ENCODE results near the gene BCL2L12.

The BCL2L12 gene

GRCh38 chr19:49684251-49684982, 18.7 kb downstream of the BCL2L12 start:
- in situ Hi-C loops (cut with MboI; ENCODE audit: low sequenced_read_pairs), result no loop called here

- in situ Hi-C loops (cut with MboI; ENCODE audit: low sequenced_read_pairs), result no loop called here
Observed at GRCh38 chr19:49684983-49685553, 19.3 kb downstream of the BCL2L12 start.

- in situ Hi-C loops (cut with MboI; ENCODE audit: low sequenced_read_pairs), result no loop called here
Observed at GRCh38 chr19:49685845-49686332, 20.2 kb downstream of the BCL2L12 start.

- in situ Hi-C loops (cut with MboI; ENCODE audit: low sequenced_read_pairs), result no loop called here
Observed at GRCh38 chr19:49686503-49687088, 20.9 kb downstream of the BCL2L12 start.

GRCh38 chr19:49687150-49687549, 21.4 kb downstream of the BCL2L12 start:
- in situ Hi-C loops (cut with MboI; ENCODE audit: low sequenced_read_pairs), result no loop called here

GRCh38 chr19:49687566-49688316, 22.0 kb downstream of the BCL2L12 start:
- in situ Hi-C loops (cut with MboI; ENCODE audit: low sequenced_read_pairs), result no loop called here

GRCh38 chr19:49688531-49689132, 22.9 kb downstream of the BCL2L12 start:
- in situ Hi-C loops (cut with MboI; ENCODE audit: low sequenced_read_pairs), result no loop called here

GRCh38 chr19:49689133-49690078, 23.7 kb downstream of the BCL2L12 start, which contains the start of gene ADM5:
TSS of gene ADM5 (plus strand) at chr19:49689594. CDS start at chr19:49689838, 244 bp downstream.
- in situ Hi-C loops (cut with MboI; ENCODE audit: low sequenced_read_pairs), result no loop called here

GRCh38 chr19:49690079-49690655, 24.4 kb downstream of the BCL2L12 start:
- in situ Hi-C loops (cut with MboI; ENCODE audit: low sequenced_read_pairs), result no loop called here

- in situ Hi-C loops (cut with MboI; ENCODE audit: low sequenced_read_pairs), result no loop called here
Observed at GRCh38 chr19:49690656-49691242, 25.0 kb downstream of the BCL2L12 start, which contains the start of gene CPT1C. TSS of gene CPT1C (plus strand) at chr19:49691116. CDS start at chr19:49692253, 1,137 bp downstream.

GRCh38 chr19:49691243-49692146, 25.8 kb downstream of the BCL2L12 start:
- in situ Hi-C loops (cut with MboI; ENCODE audit: low sequenced_read_pairs), result no loop called here

- in situ Hi-C loops (cut with MboI; ENCODE audit: low sequenced_read_pairs), result no loop called here
Observed at GRCh38 chr19:49692147-49692506, 26.4 kb downstream of the BCL2L12 start.

GRCh38 chr19:49696115-49696514, 30.4 kb downstream of the BCL2L12 start:
- in situ Hi-C loops (cut with MboI; ENCODE audit: low sequenced_read_pairs), result no loop called here

- in situ Hi-C loops (cut with MboI; ENCODE audit: low sequenced_read_pairs), result no loop called here
Observed at GRCh38 chr19:49696865-49697264, 31.1 kb downstream of the BCL2L12 start.

GRCh38 chr19:49699364-49699763, 33.6 kb downstream of the BCL2L12 start:
- in situ Hi-C loops (cut with MboI; ENCODE audit: low sequenced_read_pairs), result no loop called here

GRCh38 chr19:49700563-49700962, 34.8 kb downstream of the BCL2L12 start:
- in situ Hi-C loops (cut with MboI; ENCODE audit: low sequenced_read_pairs), result no loop called here

GRCh38 chr19:49701271-49701786, 35.6 kb downstream of the BCL2L12 start:
- in situ Hi-C loops (cut with MboI; ENCODE audit: low sequenced_read_pairs), result no loop called here

Measured in hTERT RPE-1 (cell line).